ENCODE data around the gene CAMK2B. TPM values are rescaled to one million over a fixed set of nuclear protein-coding genes. Genes with fewer than 3 reads are reported as not detected.

CAMK2B gene
- total RNA-seq, 1 experiment from 2014 or later = not detected

GRCh38 chr7:44265728-44266127 is 59.7 kb downstream of the CAMK2B start:
- no peak overlapping the region for H3K9ac ChIP-seq (ENCODE audit: low read length)
- H4K20me1 ChIP-seq (ENCODE audit: insufficient read depth, low read depth, low read length) = no peaks in the 10 kb centered on the region
- no peaks in the 10 kb centered on the region for H3K4me1 ChIP-seq (ENCODE audit: low read length)
- H3K79me2 ChIP-seq (ENCODE audit: low read length) = no peaks in the 10 kb centered on the region
- DNase-seq = no peak
- H3K27me3 ChIP-seq (ENCODE audit: low read length) = no peaks in the 10 kb centered on the region
- no peaks in the 10 kb centered on the region for H3K9me2 ChIP-seq (replicated peaks; ENCODE audit: insufficient read depth, low read length)
- H3K36me3 ChIP-seq (ENCODE audit: insufficient read depth, low read length) = no peaks in the 10 kb centered on the region
- H3K9me3 ChIP-seq (ENCODE audit: low read length) = no peaks in the 10 kb centered on the region
- H3K27ac ChIP-seq (ENCODE audit: low read length) = no peak overlapping the region
- no peak overlapping the region for H3K4me2 ChIP-seq (ENCODE audit: low read depth, low read length, poor library complexity, severe bottlenecking)
- no peak overlapping the region for H2AFZ ChIP-seq (ENCODE audit: low read length)
- H3K4me3 ChIP-seq (ENCODE audit: low read length) = no peak overlapping the region

GRCh38 chr7:44264221-44264931 is 61.0 kb downstream of the CAMK2B start:
- Histone ChIP-seq H3K27me3 (ENCODE audit: low read length) (no peaks in the 10 kb centered on the region), H3K9me2 (replicated peaks; ENCODE audit: insufficient read depth, low read length) (no peaks in the 10 kb centered on the region), H2AFZ (ENCODE audit: low read length) (no peak overlapping the region), H3K4me2 (ENCODE audit: low read depth, low read length, poor library complexity, severe bottlenecking) (no peak overlapping the region), H3K36me3 (ENCODE audit: insufficient read depth, low read length) (no peaks in the 10 kb centered on the region), H3K27ac (ENCODE audit: low read length) (no peak overlapping the region), H3K79me2 (ENCODE audit: low read length) (no peaks in the 10 kb centered on the region), H4K20me1 (ENCODE audit: insufficient read depth, low read depth, low read length) (no peaks in the 10 kb centered on the region), H3K9me3 (ENCODE audit: low read length) (no peaks in the 10 kb centered on the region), H3K9ac (ENCODE audit: low read length) (no peak overlapping the region), H3K4me3 (ENCODE audit: low read length) (no peak overlapping the region), H3K4me1 (ENCODE audit: low read length) (no peaks in the 10 kb centered on the region)
- no peak for DNase-seq

GRCh38 chr7:44263326-44264082 is 61.9 kb downstream of the CAMK2B start:
- H3K4me1 ChIP-seq (ENCODE audit: low read length) = peaks cover 1% of the 10 kb centered on the region
- H3K27ac ChIP-seq (ENCODE audit: low read length) = no peak overlapping the region
- no peak overlapping the region for H3K4me3 ChIP-seq (ENCODE audit: low read length)
- H3K9ac ChIP-seq (ENCODE audit: low read length) = no peak overlapping the region
- no peaks in the 10 kb centered on the region for H4K20me1 ChIP-seq (ENCODE audit: insufficient read depth, low read depth, low read length)
- H3K36me3 ChIP-seq (ENCODE audit: insufficient read depth, low read length) = no peaks in the 10 kb centered on the region
- no peaks in the 10 kb centered on the region for H3K79me2 ChIP-seq (ENCODE audit: low read length)
- H3K27me3 ChIP-seq (ENCODE audit: low read length) = no peaks in the 10 kb centered on the region
- no peak for DNase-seq
- H3K9me3 ChIP-seq (ENCODE audit: low read length) = no peaks in the 10 kb centered on the region
- no peak overlapping the region for H3K4me2 ChIP-seq (ENCODE audit: low read depth, low read length, poor library complexity, severe bottlenecking)
- H2AFZ ChIP-seq (ENCODE audit: low read length) = no peak overlapping the region
- H3K9me2 ChIP-seq (replicated peaks; ENCODE audit: insufficient read depth, low read length) = no peaks in the 10 kb centered on the region

GRCh38 chr7:44262031-44262430 is 63.4 kb downstream of the CAMK2B start:
- H4K20me1 ChIP-seq (ENCODE audit: insufficient read depth, low read depth, low read length) = no peaks in the 10 kb centered on the region
- H3K36me3 ChIP-seq (ENCODE audit: insufficient read depth, low read length) = no peaks in the 10 kb centered on the region
- H3K27me3 ChIP-seq (ENCODE audit: low read length) = no peaks in the 10 kb centered on the region
- DNase-seq = no peak
- H3K9ac ChIP-seq (ENCODE audit: low read length) = no peak overlapping the region
- H3K4me3 ChIP-seq (ENCODE audit: low read length) = no peak overlapping the region
- H3K9me2 ChIP-seq (replicated peaks; ENCODE audit: insufficient read depth, low read length) = no peaks in the 10 kb centered on the region
- no peaks in the 10 kb centered on the region for H3K79me2 ChIP-seq (ENCODE audit: low read length)
- H3K4me1 ChIP-seq (ENCODE audit: low read length) = peaks cover 14% of the 10 kb centered on the region
- no peak overlapping the region for H3K4me2 ChIP-seq (ENCODE audit: low read depth, low read length, poor library complexity, severe bottlenecking)
- no peak overlapping the region for H2AFZ ChIP-seq (ENCODE audit: low read length)
- no peak overlapping the region for H3K27ac ChIP-seq (ENCODE audit: low read length)
- H3K9me3 ChIP-seq (ENCODE audit: low read length) = no peaks in the 10 kb centered on the region

- Histone ChIP-seq H3K9me2 (replicated peaks; ENCODE audit: insufficient read depth, low read length) (no peaks in the 10 kb centered on the region), H3K27me3 (ENCODE audit: low read length) (no peaks in the 10 kb centered on the region), H3K27ac (ENCODE audit: low read length) (no peak overlapping the region), H4K20me1 (ENCODE audit: insufficient read depth, low read depth, low read length) (no peaks in the 10 kb centered on the region), H3K9me3 (ENCODE audit: low read length) (no peaks in the 10 kb centered on the region), H3K4me2 (ENCODE audit: low read depth, low read length, poor library complexity, severe bottlenecking) (no peak overlapping the region), H3K4me1 (ENCODE audit: low read length) (peaks cover 14% of the 10 kb centered on the region), H3K79me2 (ENCODE audit: low read length) (no peaks in the 10 kb centered on the region), H2AFZ (ENCODE audit: low read length) (no peak overlapping the region), H3K36me3 (ENCODE audit: insufficient read depth, low read length) (no peaks in the 10 kb centered on the region), H3K9ac (ENCODE audit: low read length) (no peak overlapping the region), H3K4me3 (ENCODE audit: low read length) (no peak overlapping the region)
- no peak for DNase-seq
Observed at GRCh38 chr7:44261240-44261639, 64.2 kb downstream of the CAMK2B start.

GRCh38 chr7:44259547-44260457 is 65.6 kb downstream of the CAMK2B start:
- DNase-seq = no peak
- H3K4me1 ChIP-seq (ENCODE audit: low read length) = peaks cover 14% of the 10 kb centered on the region
- H3K9me3 ChIP-seq (ENCODE audit: low read length) = no peaks in the 10 kb centered on the region
- H2AFZ ChIP-seq (ENCODE audit: low read length) = no peak overlapping the region
- no peaks in the 10 kb centered on the region for H3K36me3 ChIP-seq (ENCODE audit: insufficient read depth, low read length)
- H3K27ac ChIP-seq (ENCODE audit: low read length) = no peak overlapping the region
- H3K79me2 ChIP-seq (ENCODE audit: low read length) = no peaks in the 10 kb centered on the region
- no peaks in the 10 kb centered on the region for H4K20me1 ChIP-seq (ENCODE audit: insufficient read depth, low read depth, low read length)
- H3K9ac ChIP-seq (ENCODE audit: low read length) = no peak overlapping the region
- no peaks in the 10 kb centered on the region for H3K9me2 ChIP-seq (replicated peaks; ENCODE audit: insufficient read depth, low read length)
- H3K4me2 ChIP-seq (ENCODE audit: low read depth, low read length, poor library complexity, severe bottlenecking) = no peak overlapping the region
- H3K4me3 ChIP-seq (ENCODE audit: low read length) = no peak overlapping the region
- H3K27me3 ChIP-seq (ENCODE audit: low read length) = no peaks in the 10 kb centered on the region

- H2AFZ ChIP-seq (ENCODE audit: low read length) = no peak overlapping the region
- no peak overlapping the region for H3K9ac ChIP-seq (ENCODE audit: low read length)
- no peaks in the 10 kb centered on the region for H3K9me2 ChIP-seq (replicated peaks; ENCODE audit: insufficient read depth, low read length)
- no peak overlapping the region for H3K27ac ChIP-seq (ENCODE audit: low read length)
- no peak overlapping the region for H3K4me2 ChIP-seq (ENCODE audit: low read depth, low read length, poor library complexity, severe bottlenecking)
- no peaks in the 10 kb centered on the region for H3K27me3 ChIP-seq (ENCODE audit: low read length)
- H3K4me3 ChIP-seq (ENCODE audit: low read length) = no peak overlapping the region
- H3K4me1 ChIP-seq (ENCODE audit: low read length) = peaks cover 14% of the 10 kb centered on the region
- DNase-seq = no peak
- H3K36me3 ChIP-seq (ENCODE audit: insufficient read depth, low read length) = no peaks in the 10 kb centered on the region
- no peaks in the 10 kb centered on the region for H4K20me1 ChIP-seq (ENCODE audit: insufficient read depth, low read depth, low read length)
- H3K9me3 ChIP-seq (ENCODE audit: low read length) = no peaks in the 10 kb centered on the region
- H3K79me2 ChIP-seq (ENCODE audit: low read length) = no peaks in the 10 kb centered on the region
Observed at GRCh38 chr7:44258865-44259546, 66.4 kb downstream of the CAMK2B start.
